ENCODE results near the gene ATG2A. TPM values are rescaled to one million over a fixed set of nuclear protein-coding genes. Genes with fewer than 3 reads are reported as not detected.

Gene ATG2A
- total RNA-seq, 1 experiment from 2014 or later, result 24.7 TPM

GRCh38 chr11:64876835-64877341, 40.1 kb downstream of the ATG2A start:
- BruUV-seq (replicated peaks), result no TSS peak
- ChIA-PET POLR2A (interaction anchor here (1.2 to 5.5 kb wide), 4 partner anchors 13 to 30 kb away, joined by 3 to 56 read pairs (median 24); partner anchors contain the start of gene CDC42BPG), RAD21 (ENCODE audit: low non-redundant PET in 1 of 2, low total read pairs in 2 of 2, uncharacterized antibody in 2 of 2, unreplicated experiment in 2 of 2) (interaction anchor here in 1 of 2 experiments (1.4 kb wide), 1 partner anchor 28 kb away, joined by 3 read pairs; no protein-coding TSS in a partner anchor), CTCF (interaction anchor here (1.5 to 1.9 kb wide), 3 partner anchors 11 to 28 kb away, joined by 3 to 5 read pairs (median 4); no protein-coding TSS in a partner anchor)
- peak overlapping the region; percentile 84 for H3K27ac ChIP-seq (ENCODE audit: low read depth, low read length)
- H3K4me3 ChIP-seq (replicated peaks in 1 of 2; ENCODE audit: low read depth in 1 of 2, low read length in 2 of 2), result peak overlapping the region; percentile 95 to 99
- H4K20me1 ChIP-seq (ENCODE audit: insufficient read depth), result no peaks in the 10 kb centered on the region
- intact Hi-C loops (cut with micrococcal nuclease), result no loop called here
- TF ChIP-seq CBX3 (IDR thresholded peaks at IDR 0.05; ENCODE audit: low read depth), result no peak
- no peak for TF ChIP-seq SIN3A (IDR thresholded peaks at IDR 0.05; ENCODE audit: low read depth)
- peaks cover 22 to 34% of the 10 kb centered on the region in 2 experiments for H3K4me1 ChIP-seq (ENCODE audit: control insufficient read depth in 1 of 2, insufficient read depth in 2 of 2, low read length in 2 of 2)
- H2AFZ ChIP-seq (ENCODE audit: low read depth, low read length, poor library complexity, severe bottlenecking), result no peak overlapping the region
- H3K36me3 ChIP-seq (ENCODE audit: control insufficient read depth in 1 of 2, insufficient read depth in 2 of 2, low read length in 2 of 2), result peaks cover 13 to 32% of the 10 kb centered on the region in 2 experiments
- no peaks in the 10 kb centered on the region for H3K27me3 ChIP-seq (ENCODE audit: insufficient read depth, low read length)
- no peaks in the 10 kb centered on the region for H3K9me3 ChIP-seq (ENCODE audit: control insufficient read depth in 1 of 2, insufficient read depth in 1 of 2, low read depth in 1 of 2, low read length in 2 of 2)
- DNase-seq (ENCODE audit: low read depth, low spot score) (no peak), ATAC-seq (peak; percentile 16; the same call in 1 of the 2 replicates)
- peak overlapping the region; percentile 97 for H3K4me2 ChIP-seq (ENCODE audit: low read length)
- H3K79me2 ChIP-seq (ENCODE audit: insufficient read depth, low read length), result peaks cover 63% of the 10 kb centered on the region
- peak overlapping the region; percentile 86 for H3K9ac ChIP-seq (ENCODE audit: low read length)
- no peaks in the 10 kb centered on the region for H3K9me2 ChIP-seq (ENCODE audit: insufficient read depth)

GRCh38 chr11:64876229-64876750, 40.7 kb downstream of the ATG2A start:
- DNase-seq (ENCODE audit: low read depth, low spot score) (no peak), ATAC-seq (no peak)
- intact Hi-C loops (cut with micrococcal nuclease), result no loop called here
- H4K20me1 ChIP-seq (ENCODE audit: insufficient read depth), result no peaks in the 10 kb centered on the region
- peaks cover 18 to 38% of the 10 kb centered on the region in 2 experiments for H3K36me3 ChIP-seq (ENCODE audit: control insufficient read depth in 1 of 2, insufficient read depth in 2 of 2, low read length in 2 of 2)
- H3K4me1 ChIP-seq (ENCODE audit: control insufficient read depth in 1 of 2, insufficient read depth in 2 of 2, low read length in 2 of 2), result peaks cover 22 to 40% of the 10 kb centered on the region in 2 experiments
- H3K9ac ChIP-seq (ENCODE audit: low read length), result peak overlapping the region; percentile 86
- no peaks in the 10 kb centered on the region for H3K9me2 ChIP-seq (ENCODE audit: insufficient read depth)
- H3K27ac ChIP-seq (ENCODE audit: low read depth, low read length), result peak overlapping the region; percentile 84
- BruUV-seq (replicated peaks), result no TSS peak
- H3K4me3 ChIP-seq (replicated peaks in 1 of 2; ENCODE audit: low read depth in 1 of 2, low read length in 2 of 2), result peak overlapping the region in 1 of 2 experiments; percentile 99; a peak in 2 of 4 replicates
- no peaks in the 10 kb centered on the region for H3K9me3 ChIP-seq (ENCODE audit: control insufficient read depth in 1 of 2, insufficient read depth in 1 of 2, low read depth in 1 of 2, low read length in 2 of 2)
- CTCF ChIA-PET, result interaction anchor here (1.5 to 1.9 kb wide), 2 partner anchors 12 to 27 kb away, joined by 4 to 5 read pairs; no protein-coding TSS in a partner anchor
- POLR2A ChIA-PET, result interaction anchor here (1.7 to 5.5 kb wide), 4 partner anchors 12 to 30 kb away, joined by 6 to 56 read pairs (median 24); partner anchors contain the start of gene CDC42BPG
- RAD21 ChIA-PET (ENCODE audit: low non-redundant PET in 1 of 2, low total read pairs in 2 of 2, uncharacterized antibody in 2 of 2, unreplicated experiment in 2 of 2), result interaction anchor here in 1 of 2 experiments (1.4 kb wide), 1 partner anchor 28 kb away, joined by 3 read pairs; no protein-coding TSS in a partner anchor
- no peaks in the 10 kb centered on the region for H3K27me3 ChIP-seq (ENCODE audit: insufficient read depth, low read length)
- no peak overlapping the region for H2AFZ ChIP-seq (ENCODE audit: low read depth, low read length, poor library complexity, severe bottlenecking)
- peaks cover 69% of the 10 kb centered on the region for H3K79me2 ChIP-seq (ENCODE audit: insufficient read depth, low read length)
- H3K4me2 ChIP-seq (ENCODE audit: low read length), result peak overlapping the region; percentile 97
- TF ChIP-seq, protein P1, sequence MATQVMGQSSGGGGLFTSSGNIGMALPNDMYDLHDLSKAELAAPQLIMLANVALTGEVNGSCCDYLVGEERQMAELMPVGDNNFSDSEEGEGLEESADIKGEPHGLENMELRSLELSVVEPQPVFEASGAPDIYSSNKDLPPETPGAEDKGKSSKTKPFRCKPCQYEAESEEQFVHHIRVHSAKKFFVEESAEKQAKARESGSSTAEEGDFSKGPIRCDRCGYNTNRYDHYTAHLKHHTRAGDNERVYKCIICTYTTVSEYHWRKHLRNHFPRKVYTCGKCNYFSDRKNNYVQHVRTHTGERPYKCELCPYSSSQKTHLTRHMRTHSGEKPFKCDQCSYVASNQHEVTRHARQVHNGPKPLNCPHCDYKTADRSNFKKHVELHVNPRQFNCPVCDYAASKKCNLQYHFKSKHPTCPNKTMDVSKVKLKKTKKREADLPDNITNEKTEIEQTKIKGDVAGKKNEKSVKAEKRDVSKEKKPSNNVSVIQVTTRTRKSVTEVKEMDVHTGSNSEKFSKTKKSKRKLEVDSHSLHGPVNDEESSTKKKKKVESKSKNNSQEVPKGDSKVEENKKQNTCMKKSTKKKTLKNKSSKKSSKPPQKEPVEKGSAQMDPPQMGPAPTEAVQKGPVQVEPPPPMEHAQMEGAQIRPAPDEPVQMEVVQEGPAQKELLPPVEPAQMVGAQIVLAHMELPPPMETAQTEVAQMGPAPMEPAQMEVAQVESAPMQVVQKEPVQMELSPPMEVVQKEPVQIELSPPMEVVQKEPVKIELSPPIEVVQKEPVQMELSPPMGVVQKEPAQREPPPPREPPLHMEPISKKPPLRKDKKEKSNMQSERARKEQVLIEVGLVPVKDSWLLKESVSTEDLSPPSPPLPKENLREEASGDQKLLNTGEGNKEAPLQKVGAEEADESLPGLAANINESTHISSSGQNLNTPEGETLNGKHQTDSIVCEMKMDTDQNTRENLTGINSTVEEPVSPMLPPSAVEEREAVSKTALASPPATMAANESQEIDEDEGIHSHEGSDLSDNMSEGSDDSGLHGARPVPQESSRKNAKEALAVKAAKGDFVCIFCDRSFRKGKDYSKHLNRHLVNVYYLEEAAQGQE (IDR thresholded peaks at IDR 0.05; ENCODE audit: low read depth), result no peak
- TF ChIP-seq ZBTB33 (IDR thresholded peaks at IDR 0.05; ENCODE audit: extremely low read depth, insufficient replicate concordance, low read length), result no peak
- TF ChIP-seq TCF7L2 (IDR thresholded peaks at IDR 0.05; ENCODE audit: borderline replicate concordance, extremely low read depth, insufficient read depth, insufficient read length), result no peak
- TF ChIP-seq EGR1 (IDR thresholded peaks at IDR 0.05; ENCODE audit: low read depth), result no peak
- no peak for TF ChIP-seq RAD21 (IDR thresholded peaks at IDR 0.05; ENCODE audit: low read depth)
- TF ChIP-seq, protein P2, sequence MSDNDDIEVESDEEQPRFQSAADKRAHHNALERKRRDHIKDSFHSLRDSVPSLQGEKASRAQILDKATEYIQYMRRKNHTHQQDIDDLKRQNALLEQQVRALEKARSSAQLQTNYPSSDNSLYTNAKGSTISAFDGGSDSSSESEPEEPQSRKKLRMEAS (IDR thresholded peaks at IDR 0.05), result no peak
- TF ChIP-seq EZH2phosphoT487 (IDR thresholded peaks at IDR 0.05; ENCODE audit: borderline replicate concordance), result no peak
- TF ChIP-seq YY1 (IDR thresholded peaks at IDR 0.05; ENCODE audit: extremely low read depth, insufficient replicate concordance, low read depth, low read length), result no peak
- TF ChIP-seq ATF3 (IDR thresholded peaks at IDR 0.05), result no peak

Data from HCT116 (cell line).